ENCODE measurements around the gene IGSF3.
"Not testable (repeated sequence)": the region's sequence is repeated elsewhere in the genome, so short reads cannot be mapped to it uniquely, and the experiment has no call there.

Gene IGSF3

GRCh38 chr1:116631996-116632925, 35.3 kb downstream of the IGSF3 start:
- DNase-seq (ENCODE audit: low read depth in 2 of 2): not testable (repeated sequence)

GRCh38 chr1:116631554-116631953, 36.0 kb downstream of the IGSF3 start:
- not testable (repeated sequence) for DNase-seq (ENCODE audit: low read depth in 2 of 2)

GRCh38 chr1:116630057-116630456, 37.5 kb downstream of the IGSF3 start:
- not testable (repeated sequence) for DNase-seq (ENCODE audit: low read depth in 2 of 2)

GRCh38 chr1:116629441-116629840, 38.1 kb downstream of the IGSF3 start:
- not testable (repeated sequence) for DNase-seq (ENCODE audit: low read depth in 2 of 2)

- DNase-seq (ENCODE audit: low read depth in 2 of 2): no peak
Measured at GRCh38 chr1:116628448-116628847, 39.1 kb downstream of the IGSF3 start.

- DNase-seq (ENCODE audit: low read depth in 2 of 2): not testable (repeated sequence)
Measured at GRCh38 chr1:116627357-116627756, 40.2 kb downstream of the IGSF3 start.

- not testable (repeated sequence) for DNase-seq (ENCODE audit: low read depth in 2 of 2)
Measured at GRCh38 chr1:116626915-116627314, 40.6 kb downstream of the IGSF3 start.

GRCh38 chr1:116625155-116625554, 42.4 kb downstream of the IGSF3 start:
- not testable (repeated sequence) for DNase-seq (ENCODE audit: low read depth in 2 of 2)

- DNase-seq (ENCODE audit: low read depth in 2 of 2): no peak
Measured at GRCh38 chr1:116624040-116624439, 43.5 kb downstream of the IGSF3 start.

- not testable (repeated sequence) for DNase-seq (ENCODE audit: low read depth in 2 of 2)
Measured at GRCh38 chr1:116622496-116622895, 45.0 kb downstream of the IGSF3 start.

- not testable (repeated sequence) for DNase-seq (ENCODE audit: low read depth in 2 of 2)
Measured at GRCh38 chr1:116621756-116622155, 45.8 kb downstream of the IGSF3 start.

- DNase-seq (ENCODE audit: low read depth in 2 of 2): not testable (repeated sequence)
Measured at GRCh38 chr1:116620392-116620791, 47.1 kb downstream of the IGSF3 start.

- DNase-seq (ENCODE audit: low read depth in 2 of 2): not testable (repeated sequence)
Measured at GRCh38 chr1:116619106-116619505, 48.4 kb downstream of the IGSF3 start.

GRCh38 chr1:116617808-116618207, 49.7 kb downstream of the IGSF3 start:
- DNase-seq (ENCODE audit: low read depth in 2 of 2): not testable (repeated sequence)

- not testable (repeated sequence) for DNase-seq (ENCODE audit: low read depth in 2 of 2)
Measured at GRCh38 chr1:116613825-116614224, 53.7 kb downstream of the IGSF3 start.

GRCh38 chr1:116609801-116610371, 57.6 kb downstream of the IGSF3 start:
- not testable (repeated sequence) for DNase-seq (ENCODE audit: low read depth in 2 of 2)

- DNase-seq (ENCODE audit: low read depth in 2 of 2): not testable (repeated sequence)
Measured at GRCh38 chr1:116608841-116609240, 58.7 kb downstream of the IGSF3 start.

- not testable (repeated sequence) for DNase-seq (ENCODE audit: low read depth in 2 of 2)
Measured at GRCh38 chr1:116608151-116608550, 59.4 kb downstream of the IGSF3 start.

- not testable (repeated sequence) for DNase-seq (ENCODE audit: low read depth in 2 of 2)
Measured at GRCh38 chr1:116607463-116607862, 60.1 kb downstream of the IGSF3 start.

- DNase-seq (ENCODE audit: low read depth in 2 of 2): not testable (repeated sequence)
Measured at GRCh38 chr1:116606067-116606466, 61.5 kb downstream of the IGSF3 start.

GRCh38 chr1:116605315-116605714, 62.2 kb downstream of the IGSF3 start:
- DNase-seq (ENCODE audit: low read depth in 2 of 2): no peak

GRCh38 chr1:116604408-116604807, 63.1 kb downstream of the IGSF3 start:
- DNase-seq (ENCODE audit: low read depth in 2 of 2): not testable (repeated sequence)

- not testable (repeated sequence) for DNase-seq (ENCODE audit: low read depth in 2 of 2)
Measured at GRCh38 chr1:116603646-116604045, 63.9 kb downstream of the IGSF3 start.
